Thymus (tissue), 11 donors: ENCODE results near the gene PDE4B. TPM values are rescaled to one million over a fixed set of nuclear protein-coding genes. Genes with fewer than 3 reads are reported as not detected.

Experiments used
- DNase-seq, 9 donors: peaks; one replicate each; pipeline ENCODE4 v3.0.0-alpha.2; 2013; ENCODE audit warnings: low spot score in 9 of 9, low read depth in 6 of 9, missing footprints in 1 of 9
- H3K27ac ChIP-seq, 2 donors: one replicate each; pipeline ENCODE4 v1.5.1; 2013; ENCODE audit warnings: control low read depth in 1 of 2, low read depth in 1 of 2, low read length in 1 of 2, mild to moderate bottlenecking in 1 of 2, moderate library complexity in 1 of 2
- H3K27me3 ChIP-seq, 2 donors: one replicate each; pipeline ENCODE4 v1.5.1; 2013; ENCODE audit warnings: low read length in 1 of 2; ENCODE audit not compliant: control insufficient read depth in 2 of 2, insufficient read depth in 1 of 2
- H3K36me3 ChIP-seq, 2 donors: one replicate each; pipeline ENCODE4 v1.5.1; 2013; ENCODE audit warnings: low read length in 1 of 2, mild to moderate bottlenecking in 1 of 2, moderate library complexity in 1 of 2; ENCODE audit not compliant: control insufficient read depth in 2 of 2, insufficient read depth in 2 of 2
- H3K4me1 ChIP-seq, 2 donors: one replicate each; pipeline ENCODE4 v1.5.1; 2013; ENCODE audit warnings: low read length in 2 of 2; ENCODE audit not compliant: control insufficient read depth in 2 of 2, insufficient read depth in 2 of 2
- H3K4me3 ChIP-seq, 2 donors: one replicate each; pipeline ENCODE4 v1.5.1; 2013; ENCODE audit warnings: low read length in 2 of 2, control low read depth in 1 of 2, mild to moderate bottlenecking in 1 of 2
- H3K9me3 ChIP-seq, 2 donors: one replicate each; pipeline ENCODE4 v1.5.1; 2013; ENCODE audit warnings: low read length in 1 of 2, mild to moderate bottlenecking in 1 of 2; ENCODE audit not compliant: control insufficient read depth in 2 of 2, insufficient read depth in 1 of 2
- WGBS: extraction: QIAGEN DNeasy Blood & Tissue Kit; methylation state at CpG from one replicate; pipeline ENCODE4 v1.1.7; 2013; 5-methylcytosine and 5-hydroxymethylcytosine counted together
- polyA plus RNA-seq: library from polyadenylated mRNA; stranded (reverse); fragments of 200-250 nt; gene quantifications from one replicate; pipeline ENCODE4 v1.2.3, GENCODE V29; 2013
- total RNA-seq: library from RNA; stranded (reverse); fragments of 120-200 nt; gene quantifications from one replicate; pipeline ENCODE4 v1.2.4, GENCODE V29; 2013
- donor health status: healthy.

The PDE4B gene
- total and polyA plus RNA-seq, 2 donors = 9.9 to 10.9 TPM

GRCh38 chr1:65881067-65881594 is 88.4 kb downstream of the PDE4B start:
- no peaks in the 10 kb centered on the region for H3K27me3 ChIP-seq
- H3K36me3 ChIP-seq = no peaks in the 10 kb centered on the region
- no peaks in the 10 kb centered on the region for H3K4me1 ChIP-seq
- H3K4me3 ChIP-seq = no peak overlapping the region
- DNase-seq = no peak
- whole genome bisulfite sequencing = 89% methylated on average over 2 of the region's 2 CpGs
- no peak overlapping the region for H3K27ac ChIP-seq
- no peaks in the 10 kb centered on the region for H3K9me3 ChIP-seq

- no peak for DNase-seq
- no peaks in the 10 kb centered on the region for H3K36me3 ChIP-seq
- no peaks in the 10 kb centered on the region for H3K27me3 ChIP-seq
- H3K27ac ChIP-seq = no peak overlapping the region
- H3K9me3 ChIP-seq = no peaks in the 10 kb centered on the region
- H3K4me1 ChIP-seq = no peaks in the 10 kb centered on the region
- 95% methylated on average over 1 of the region's 1 CpG for WGBS
- no peak overlapping the region for H3K4me3 ChIP-seq
Measured at GRCh38 chr1:65882076-65882475, 89.4 kb downstream of the PDE4B start.

GRCh38 chr1:65889441-65889840 is 96.7 kb downstream of the PDE4B start:
- Histone ChIP-seq H3K27ac (no peak overlapping the region), H3K4me1 (no peaks in the 10 kb centered on the region), H3K4me3 (no peak overlapping the region), H3K9me3 (no peaks in the 10 kb centered on the region), H3K27me3 (no peaks in the 10 kb centered on the region), H3K36me3 (no peaks in the 10 kb centered on the region)
- no peak for DNase-seq

- H3K27me3 ChIP-seq = no peaks in the 10 kb centered on the region
- no peaks in the 10 kb centered on the region for H3K36me3 ChIP-seq
- no peak overlapping the region for H3K27ac ChIP-seq
- DNase-seq = no peak
- 61% methylated on average over 3 of the region's 3 CpGs for WGBS
- H3K4me3 ChIP-seq = no peak overlapping the region
- no peaks in the 10 kb centered on the region for H3K9me3 ChIP-seq
- H3K4me1 ChIP-seq = no peaks in the 10 kb centered on the region
Measured at GRCh38 chr1:65890201-65890843, 97.6 kb downstream of the PDE4B start.

GRCh38 chr1:65894738-65895605 is 102.3 kb downstream of the PDE4B start:
- Histone ChIP-seq H3K9me3 (no peaks in the 10 kb centered on the region), H3K4me1 (no peaks in the 10 kb centered on the region), H3K36me3 (no peaks in the 10 kb centered on the region), H3K27ac (no peak overlapping the region), H3K27me3 (no peaks in the 10 kb centered on the region), H3K4me3 (no peak overlapping the region)
- DNase-seq = no peak
- WGBS = 93% methylated on average over 8 of the region's 8 CpGs

- H3K4me1 ChIP-seq = no peaks in the 10 kb centered on the region
- H3K36me3 ChIP-seq = no peaks in the 10 kb centered on the region
Measured at GRCh38 chr1:65896721-65897120, 104.0 kb downstream of the PDE4B start.

GRCh38 chr1:65897485-65897884 is 104.8 kb downstream of the PDE4B start:
- Histone ChIP-seq H3K9me3 (no peaks in the 10 kb centered on the region), H3K27ac (no peak overlapping the region), H3K27me3 (no peaks in the 10 kb centered on the region), H3K36me3 (no peaks in the 10 kb centered on the region), H3K4me3 (no peak overlapping the region), H3K4me1 (no peaks in the 10 kb centered on the region)
- 92% methylated on average over 1 of the region's 1 CpG for WGBS
- no peak for DNase-seq

More at GRCh38 chr1:65896721-65897120, 104.0 kb downstream of the PDE4B start:
- Histone ChIP-seq H3K27ac (no peak overlapping the region), H3K27me3 (no peaks in the 10 kb centered on the region), H3K4me3 (no peak overlapping the region), H3K9me3 (no peaks in the 10 kb centered on the region)
- 87% methylated on average over 1 of the region's 1 CpG for WGBS
- DNase-seq = no peak

GRCh38 chr1:65904681-65905083 is 112.0 kb downstream of the PDE4B start:
- DNase-seq = no peak
- Histone ChIP-seq H3K27me3 (no peaks in the 10 kb centered on the region), H3K4me3 (no peak overlapping the region), H3K36me3 (no peaks in the 10 kb centered on the region), H3K9me3 (no peaks in the 10 kb centered on the region), H3K27ac (no peak overlapping the region), H3K4me1 (no peaks in the 10 kb centered on the region)
- 97% methylated on average over 1 of the region's 1 CpG for WGBS

GRCh38 chr1:65910432-65910831 is 117.7 kb downstream of the PDE4B start:
- no peak overlapping the region for H3K4me3 ChIP-seq
- no peaks in the 10 kb centered on the region for H3K36me3 ChIP-seq
- WGBS = 94% methylated on average over 2 of the region's 2 CpGs
- no peak for DNase-seq
- H3K27me3 ChIP-seq = no peaks in the 10 kb centered on the region
- H3K9me3 ChIP-seq = no peaks in the 10 kb centered on the region
- H3K27ac ChIP-seq = no peak overlapping the region
- H3K4me1 ChIP-seq = no peaks in the 10 kb centered on the region
